Measurements from ENCODE around the gene NMT1.

Gene NMT1

DNA sequence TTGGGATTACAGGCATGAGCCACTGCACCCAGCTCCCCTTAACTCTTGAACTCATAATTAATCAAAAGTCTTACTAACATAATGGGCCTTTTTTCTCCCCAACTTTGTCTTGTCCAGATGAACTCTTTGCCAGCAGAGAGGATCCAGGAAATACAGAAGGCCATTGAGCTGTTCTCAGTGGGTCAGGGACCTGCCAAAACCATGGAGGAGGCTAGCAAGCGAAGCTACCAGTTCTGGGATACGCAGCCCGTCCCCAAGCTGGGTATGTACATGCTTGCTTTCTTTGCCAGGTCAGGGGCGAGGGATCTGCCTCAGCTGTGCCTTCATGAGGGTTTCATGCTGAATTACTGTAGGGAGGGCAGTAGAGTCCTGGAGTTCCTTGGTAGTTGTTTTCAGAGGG is 25.3 kb downstream of the NMT1 start:
- DNase-seq, result no peak

DNA sequence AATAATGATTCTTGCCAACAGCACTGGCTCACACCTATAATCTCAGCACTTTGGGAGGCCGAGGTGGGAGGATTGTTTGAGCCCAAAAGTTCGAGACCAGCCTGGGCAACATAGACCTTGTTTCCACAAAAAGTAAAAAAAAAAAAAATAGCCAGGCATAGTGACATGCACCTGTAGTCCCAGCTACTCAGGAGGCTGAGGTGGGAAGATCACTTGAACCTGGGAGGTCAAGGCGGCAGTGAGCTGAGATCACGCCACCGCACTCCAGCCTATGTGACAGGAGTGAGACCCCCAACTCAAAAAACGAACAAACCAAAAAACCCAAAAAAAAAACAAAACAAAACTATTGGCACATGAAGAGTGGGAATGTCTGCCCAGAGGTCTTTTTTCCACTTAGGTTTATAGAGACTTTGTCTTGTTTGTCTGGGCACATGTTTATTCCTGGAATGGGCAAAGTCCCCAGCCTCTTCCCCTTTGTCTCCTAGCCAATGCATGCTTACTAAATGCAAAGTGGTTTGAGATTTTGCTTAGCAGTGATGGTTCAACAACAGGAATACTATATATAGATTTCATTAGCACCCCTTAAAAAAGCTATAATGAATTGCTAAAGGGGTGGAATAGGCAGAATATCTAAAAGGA is 25.9 kb downstream of the NMT1 start:
- DNase-seq, result no peak

GRCh38 chr17:45087504-45087975 is 26.4 kb downstream of the NMT1 start:
- no peak for DNase-seq

DNA sequence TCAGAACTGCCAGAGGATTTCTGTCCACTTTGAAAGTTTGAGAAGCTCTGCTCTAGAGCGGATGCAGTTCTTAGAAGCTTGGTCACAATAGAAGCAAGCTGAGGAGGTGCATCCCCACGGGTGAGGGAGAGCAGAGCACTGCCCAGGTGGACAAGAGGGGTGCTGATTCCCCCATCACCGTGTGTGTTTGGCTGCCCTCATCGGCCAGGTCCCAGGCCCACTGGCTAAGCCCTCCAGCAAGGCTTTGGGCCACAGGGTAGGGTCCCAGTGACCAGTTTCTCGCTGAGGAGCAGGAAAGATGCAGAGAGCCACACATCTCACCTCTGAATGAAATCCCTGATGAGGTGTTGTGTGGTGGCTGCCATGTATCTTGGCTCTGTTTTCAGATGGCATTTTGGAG is 26.9 kb downstream of the NMT1 start:
- DNase-seq, result no peak

GRCh38 chr17:45088741-45089140 is 27.6 kb downstream of the NMT1 start:
- DNase-seq, result no peak

GRCh38 chr17:45090711-45091110 is 29.6 kb downstream of the NMT1 start:
- no peak for DNase-seq

DNA sequence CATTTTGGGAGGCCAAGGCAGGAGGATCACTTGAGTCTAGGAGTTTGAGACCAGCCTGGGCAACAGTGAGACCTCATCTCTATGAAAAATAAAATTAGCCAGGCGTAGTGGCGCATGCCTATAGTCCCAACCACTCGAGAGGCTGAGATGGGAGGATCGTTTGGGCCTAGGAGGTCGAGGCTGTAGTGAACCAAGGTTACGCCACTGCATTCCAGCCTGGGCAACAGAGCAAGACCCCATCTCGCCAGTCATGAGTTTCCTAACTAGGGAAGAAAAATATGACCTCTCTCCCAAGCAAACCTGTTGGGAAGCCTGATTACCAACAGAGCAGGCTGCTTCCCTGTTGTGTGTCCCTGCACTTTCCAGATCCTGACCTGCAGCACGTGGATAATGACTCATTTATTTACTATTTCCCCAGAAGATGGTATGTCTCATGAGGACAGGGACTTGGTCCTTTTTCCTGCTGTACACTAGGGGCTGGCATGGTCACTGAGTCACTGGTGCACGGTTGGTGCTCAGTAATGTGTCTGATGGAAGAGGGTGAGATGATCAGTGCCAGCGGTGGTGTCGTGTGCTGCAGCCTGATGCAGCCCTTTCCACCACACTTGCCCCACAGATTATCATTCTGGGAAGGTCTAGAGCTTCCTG is 30.8 kb downstream of the NMT1 start:
- DNase-seq, result no peak

GRCh38 chr17:45092911-45093430 is 31.9 kb downstream of the NMT1 start:
- DNase-seq, result peak; percentile 85

GRCh38 chr17:45093444-45094110 is 32.5 kb downstream of the NMT1 start:
- no peak for DNase-seq

DNA sequence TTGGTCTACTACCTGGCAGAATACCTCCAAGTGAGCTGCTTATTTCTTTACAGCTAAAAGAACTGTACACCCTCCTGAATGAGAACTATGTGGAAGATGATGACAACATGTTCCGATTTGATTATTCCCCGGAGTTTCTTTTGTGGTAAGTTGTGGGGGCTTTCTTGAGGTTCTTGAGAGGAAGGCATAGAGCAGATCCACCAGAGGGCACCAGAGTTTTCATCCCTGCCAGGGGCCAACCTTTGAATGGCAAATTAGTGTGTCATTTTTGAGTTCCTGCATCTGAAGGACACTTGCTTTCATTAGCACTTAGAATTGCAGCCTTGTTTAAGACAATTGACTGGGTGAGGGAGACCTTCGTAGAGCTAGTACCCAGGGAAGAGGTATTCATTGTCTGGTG is 35.0 kb downstream of the NMT1 start:
- DNase-seq, result no peak

DNA sequence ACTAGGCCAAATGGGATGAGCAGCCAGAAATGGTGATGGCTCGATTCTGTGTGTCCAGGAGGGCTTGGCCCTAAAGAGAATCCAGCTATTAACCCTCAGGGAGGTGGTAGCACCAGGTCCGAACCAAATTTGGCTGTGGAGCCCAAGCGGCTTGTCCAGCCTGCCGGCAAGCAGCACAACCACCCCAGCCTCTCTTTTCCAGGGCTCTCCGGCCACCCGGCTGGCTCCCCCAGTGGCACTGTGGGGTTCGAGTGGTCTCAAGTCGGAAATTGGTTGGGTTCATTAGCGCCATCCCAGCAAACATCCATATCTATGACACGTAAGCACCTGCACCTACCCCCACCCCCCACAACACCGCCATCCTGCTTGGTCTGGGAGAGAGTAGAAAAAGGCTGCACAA is 35.8 kb downstream of the NMT1 start:
- no peak for DNase-seq

DNA sequence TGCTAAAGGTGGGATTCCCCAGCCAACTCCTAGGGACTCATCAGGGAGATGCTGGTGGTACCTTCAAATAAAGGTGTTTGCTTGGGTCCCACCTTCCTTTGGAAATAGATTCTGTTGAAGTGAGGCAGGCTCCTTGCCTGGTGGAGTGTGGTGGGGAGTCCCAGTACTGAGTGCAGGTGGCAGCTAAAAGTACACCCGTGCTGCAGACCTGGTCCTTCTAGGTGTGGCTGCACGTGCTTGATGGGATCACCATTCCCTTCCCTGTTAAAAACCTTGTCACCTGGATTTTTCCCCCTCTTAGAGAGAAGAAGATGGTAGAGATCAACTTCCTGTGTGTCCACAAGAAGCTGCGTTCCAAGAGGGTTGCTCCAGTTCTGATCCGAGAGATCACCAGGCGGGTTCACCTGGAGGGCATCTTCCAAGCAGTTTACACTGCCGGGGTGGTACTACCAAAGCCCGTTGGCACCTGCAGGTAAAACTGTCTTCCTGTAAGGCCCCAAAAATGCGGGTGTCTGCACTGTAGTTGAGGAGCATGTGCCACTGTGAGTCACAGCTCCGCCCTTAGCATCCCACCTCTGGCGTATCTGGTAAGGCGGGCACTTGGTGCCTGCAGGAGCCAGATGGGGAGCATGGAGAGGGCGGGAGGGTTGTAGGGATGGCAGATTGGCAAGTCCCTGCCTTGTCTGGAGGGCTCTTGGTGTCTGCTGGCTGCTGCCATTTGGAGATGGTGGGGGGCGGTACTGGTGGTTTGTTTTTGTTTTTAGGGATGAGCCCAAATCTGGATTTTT is 37.2 kb downstream of the NMT1 start:
- no peak for DNase-seq

DNA sequence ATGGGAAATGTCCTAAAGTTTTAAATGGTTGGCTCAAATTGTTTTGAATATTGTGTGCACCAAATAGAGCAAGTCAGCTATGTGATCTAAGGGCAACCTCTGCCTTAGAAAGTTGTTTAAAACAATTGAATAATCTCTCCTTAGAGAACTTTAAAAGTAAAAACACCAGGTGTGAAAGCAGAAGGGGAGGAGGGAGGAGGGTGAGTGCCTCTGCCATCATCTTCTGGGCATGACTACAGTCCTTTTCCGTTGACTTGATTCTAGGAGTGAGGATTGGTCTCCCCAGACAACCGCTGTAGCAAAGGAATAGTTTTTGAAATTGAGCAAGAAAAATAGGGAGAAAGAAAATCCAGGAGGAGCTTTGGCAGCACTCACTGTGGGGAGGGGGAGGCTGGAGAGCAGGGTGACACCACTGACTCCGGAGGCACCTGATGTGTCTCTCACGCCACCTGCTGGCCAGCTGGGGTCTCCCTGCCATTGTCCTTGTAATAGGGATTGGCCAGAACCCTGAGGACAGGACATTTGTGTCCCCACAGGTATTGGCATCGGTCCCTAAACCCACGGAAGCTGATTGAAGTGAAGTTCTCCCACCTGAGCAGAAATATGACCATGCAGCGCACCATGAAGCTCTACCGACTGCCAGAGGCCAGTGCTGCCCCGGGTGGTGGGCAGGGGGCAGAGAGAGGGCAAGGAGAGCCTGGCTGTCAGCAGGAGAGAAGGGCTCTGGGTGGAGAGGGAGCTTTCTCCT is 37.9 kb downstream of the NMT1 start:
- peak; percentile 73 for DNase-seq

DNA sequence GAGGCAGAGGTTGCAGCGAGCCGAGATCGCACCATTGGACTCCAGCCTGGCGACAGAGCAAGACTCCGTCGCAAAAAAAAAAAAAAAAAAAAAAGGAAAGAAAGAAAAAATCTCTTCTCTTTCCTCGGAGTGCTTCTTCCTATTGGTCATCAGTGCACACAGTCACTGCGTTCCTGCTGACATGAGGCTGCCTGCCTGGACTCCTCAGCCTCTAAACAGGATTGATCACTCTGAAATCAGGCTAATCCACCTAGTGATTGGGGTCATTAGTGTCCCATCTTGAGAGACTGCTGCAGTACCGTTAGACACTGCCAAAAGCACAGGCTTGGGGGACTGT is 40.4 kb downstream of the NMT1 start:
- no peak for DNase-seq

- no peak for DNase-seq
Observed at GRCh38 chr17:45101883-45102811, 41.0 kb downstream of the NMT1 start.

- no peak for DNase-seq
Observed at GRCh38 chr17:45102856-45103255, 41.7 kb downstream of the NMT1 start.

DNA sequence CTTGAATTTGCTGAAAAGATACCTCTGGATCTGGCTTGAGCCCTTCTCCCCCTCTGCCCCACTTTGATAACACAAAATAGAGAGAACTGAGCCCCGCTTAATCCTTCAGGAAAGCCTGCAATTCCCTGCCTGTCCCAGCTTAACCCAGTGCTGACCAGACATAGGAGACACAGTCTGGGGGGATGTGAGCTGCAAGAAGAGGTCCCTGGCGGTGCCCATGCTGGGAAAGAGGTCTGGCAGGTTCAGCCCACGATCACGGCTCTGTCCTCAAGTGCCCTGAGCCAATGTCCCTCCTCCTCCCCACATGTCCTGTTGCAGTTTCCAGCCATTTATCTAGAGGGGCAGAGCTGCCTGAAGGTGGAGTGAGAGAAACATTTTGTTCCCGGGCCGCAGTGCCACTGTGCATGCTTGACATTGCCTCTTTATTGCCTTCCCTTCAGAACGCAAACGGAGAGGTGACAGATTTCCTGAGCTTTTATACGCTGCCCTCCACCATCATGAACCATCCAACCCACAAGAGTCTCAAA is 42.2 kb downstream of the NMT1 start:
- DNase-seq, result no peak

GRCh38 chr17:45104029-45104428 is 42.9 kb downstream of the NMT1 start:
- no peak for DNase-seq

DNA sequence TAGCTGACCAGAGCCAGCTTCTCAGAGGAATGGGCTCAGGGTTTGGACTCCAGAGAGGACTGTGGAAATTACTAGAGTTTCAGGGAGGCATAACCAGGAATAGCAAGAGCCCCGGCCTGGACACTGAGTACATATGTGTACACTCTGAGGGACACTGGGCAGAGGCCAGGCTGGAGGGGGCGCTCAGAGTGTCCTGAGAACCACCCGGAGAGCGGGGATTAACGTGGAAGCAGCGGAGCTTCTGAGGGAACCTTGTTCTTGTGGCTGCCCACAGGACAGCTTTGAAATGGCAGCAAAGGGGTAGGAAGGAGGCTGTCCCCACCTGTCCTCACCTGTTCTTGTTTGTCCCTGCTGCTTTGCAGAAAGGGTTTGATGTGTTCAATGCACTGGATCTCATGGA is 43.4 kb downstream of the NMT1 start:
- DNase-seq, result no peak

DNA sequence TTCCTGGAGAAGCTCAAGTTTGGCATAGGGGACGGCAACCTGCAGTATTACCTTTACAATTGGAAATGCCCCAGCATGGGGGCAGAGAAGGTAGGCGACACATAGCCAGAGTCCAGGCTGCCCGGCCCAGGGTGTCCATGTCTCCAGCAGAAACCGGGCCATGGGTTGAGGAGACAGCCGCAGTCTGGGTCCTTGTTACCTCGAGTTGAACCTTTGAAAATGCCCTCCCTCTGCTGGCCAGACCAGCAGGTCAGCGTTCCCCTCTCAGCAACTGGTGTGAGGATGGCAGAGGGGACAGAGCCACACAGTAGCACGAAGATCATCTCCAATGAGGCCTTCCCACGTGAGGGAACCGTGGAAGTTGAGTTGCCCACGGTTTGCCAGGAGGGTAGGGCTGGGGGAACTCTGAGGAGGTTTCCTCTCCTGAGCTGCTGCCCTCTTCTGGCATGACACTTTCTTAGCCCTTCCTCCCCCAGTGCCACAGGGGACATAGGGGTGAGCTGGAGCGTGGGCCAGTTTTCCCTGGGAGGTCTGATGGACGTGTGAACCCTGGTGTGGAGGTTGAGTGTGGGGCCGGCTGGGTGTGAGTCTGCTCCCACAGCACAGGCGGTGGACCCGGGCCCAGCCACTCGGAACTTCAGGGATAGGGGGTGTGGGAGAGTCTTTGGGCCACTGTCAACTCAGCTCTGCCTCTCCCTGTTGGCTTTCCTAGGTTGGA is 43.9 kb downstream of the NMT1 start:
- DNase-seq, result no peak

GRCh38 chr17:45106096-45106495 is 45.0 kb downstream of the NMT1 start:
- no peak for DNase-seq
